ENCODE data around the gene GADL1. TPM values are rescaled to one million over a fixed set of nuclear protein-coding genes. Genes with fewer than 3 reads are reported as not detected.
A peak's percentile ranks its signal among the peaks of the same experiment; 100 is the strongest.

Gene GADL1
- polyA plus RNA-seq, 2 of the 4 experiments (the other 2 are of a cell fraction) = not detected

GRCh38 chr3:30696403-30696819, 198.1 kb downstream of the GADL1 start:
- no peak overlapping the region for H3K4me2 ChIP-seq
- DNase-seq (ENCODE audit: low read depth in 1 of 2, low spot score in 1 of 2) (no peak), ATAC-seq (no peak), FAIRE-seq (no peak)
- WGBS (ENCODE audit: missing lambda C conversion rate) = 90% methylated on average over 3 of the region's 3 CpGs
- peak overlapping the region in 1 of 2 experiments; percentile 32; a peak in 1 of 6 replicates for H3K27ac ChIP-seq
- TF ChIP-seq CBX8 (IDR thresholded peaks at IDR 0.05) (no peak), HDAC2 (IDR thresholded peaks at IDR 0.05) (no peak), CEBPB (IDR thresholded peaks at IDR 0.05) (no peak), TP53 (CRISPR knock-in tag; IDR thresholded peaks at IDR 0.05) (no peak), HMGXB4 (CRISPR knock-in tag; IDR thresholded peaks at IDR 0.05; ENCODE audit: borderline replicate concordance) (no peak), BHLHE40 (IDR thresholded peaks at IDR 0.05; ENCODE audit: low read depth, low read length) (no peak), FOXS1 (CRISPR knock-in tag; IDR thresholded peaks at IDR 0.05) (no peak), ZC3H11A (IDR thresholded peaks at IDR 0.05) (no peak), RFX5 (IDR thresholded peaks at IDR 0.05) (no peak), BCL3 (IDR thresholded peaks at IDR 0.05) (no peak)
- TF ChIP-seq, protein P1, sequence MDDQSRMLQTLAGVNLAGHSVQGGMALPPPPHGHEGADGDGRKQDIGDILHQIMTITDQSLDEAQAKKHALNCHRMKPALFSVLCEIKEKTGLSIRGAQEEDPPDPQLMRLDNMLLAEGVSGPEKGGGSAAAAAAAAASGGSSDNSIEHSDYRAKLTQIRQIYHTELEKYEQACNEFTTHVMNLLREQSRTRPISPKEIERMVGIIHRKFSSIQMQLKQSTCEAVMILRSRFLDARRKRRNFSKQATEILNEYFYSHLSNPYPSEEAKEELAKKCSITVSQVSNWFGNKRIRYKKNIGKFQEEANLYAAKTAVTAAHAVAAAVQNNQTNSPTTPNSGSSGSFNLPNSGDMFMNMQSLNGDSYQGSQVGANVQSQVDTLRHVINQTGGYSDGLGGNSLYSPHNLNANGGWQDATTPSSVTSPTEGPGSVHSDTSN (IDR thresholded peaks at IDR 0.05) = no peak
- ChIA-PET CTCF (interaction anchor here (0.6 to 5.0 kb wide), 6 partner anchors 46 to 654 kb away, joined by 3 to 25 read pairs (median 5); no protein-coding TSS in a partner anchor), POLR2A (no interaction called here)
- no peaks in the 10 kb centered on the region for H3K9me3 ChIP-seq
- H3K4me1 ChIP-seq = peaks cover 22% of the 10 kb centered on the region
- no peak overlapping the region for H3K4me3 ChIP-seq

DNA sequence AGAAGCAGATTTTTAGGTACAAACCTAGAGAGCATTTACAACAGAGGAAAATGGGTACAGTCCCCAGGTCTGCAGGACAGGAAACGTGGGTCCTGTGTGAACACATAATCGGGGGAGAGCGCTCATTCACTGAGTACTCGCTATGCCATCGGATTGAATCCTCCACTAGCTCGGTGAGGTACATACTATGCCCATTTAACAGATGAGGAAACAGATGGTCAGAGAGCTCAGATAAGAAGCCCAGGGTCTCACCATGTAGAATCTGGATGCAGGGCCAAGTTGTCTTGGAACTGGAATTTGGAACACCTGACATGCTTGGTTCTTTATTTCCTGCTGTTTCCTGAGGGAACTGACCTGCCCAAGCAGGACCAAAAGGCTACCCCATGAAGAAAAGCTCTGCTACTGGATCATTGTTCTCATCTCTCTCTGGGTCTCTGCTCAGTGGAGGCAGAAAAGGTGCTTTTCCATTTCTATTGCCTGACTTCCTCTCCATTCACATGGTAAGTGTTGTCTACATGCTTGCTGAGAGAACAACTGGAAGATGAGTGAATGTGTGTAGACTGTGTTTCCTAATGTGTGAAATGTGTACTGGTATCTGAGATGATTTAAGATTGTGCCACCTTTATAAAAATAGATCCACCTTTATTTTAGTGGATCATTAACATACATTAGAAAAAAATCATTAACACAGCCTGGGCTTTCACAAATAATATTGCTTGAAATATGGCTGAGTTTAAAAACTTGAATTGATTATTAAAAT, 199.0 kb downstream of the GADL1 start:
- H3K4me2 ChIP-seq = no peak overlapping the region
- TF ChIP-seq ZNF302 (CRISPR knock-in tag; IDR thresholded peaks at IDR 0.05) = no peak
- no peak for TF ChIP-seq RAD21 (conservative IDR thresholded peaks at IDR 0.05 in 1 of 2, IDR thresholded peaks at IDR 0.05 in 1 of 2)
- H3K9me3 ChIP-seq = no peaks in the 10 kb centered on the region
- no peak overlapping the region for H3K4me3 ChIP-seq
- H3K27ac ChIP-seq = no peak overlapping the region
- FAIRE-seq (no peak), DNase-seq (ENCODE audit: low read depth in 1 of 2, low spot score in 1 of 2) (no peak), ATAC-seq (no peak)
- peaks cover 23% of the 10 kb centered on the region for H3K4me1 ChIP-seq
- CTCF ChIA-PET = interaction anchor here (0.6 to 5.0 kb wide), 8 partner anchors 8 to 653 kb away, joined by 3 to 54 read pairs (median 17); no protein-coding TSS in a partner anchor
- POLR2A ChIA-PET = no interaction called here
- 97% methylated on average over 6 of the region's 6 CpGs for WGBS (ENCODE audit: missing lambda C conversion rate)

- no peak for FAIRE-seq
- Histone ChIP-seq H3K4me2 (no peak overlapping the region), H3K9me3 (no peaks in the 10 kb centered on the region), H3K4me3 (no peak overlapping the region), H3K27ac (peak overlapping the region in 1 of 2 experiments; percentile 6; a peak in 2 of 6 replicates), H3K4me1 (peaks cover 31% of the 10 kb centered on the region)
- ATAC-seq = no peak
- POLR2A ChIA-PET = no interaction called here
- 97% methylated on average over 3 of the region's 3 CpGs for WGBS (ENCODE audit: missing lambda C conversion rate)
- CTCF ChIA-PET = interaction anchor here (0.7 to 5.0 kb wide), 13 partner anchors 8 to 652 kb away, joined by 3 to 54 read pairs (median 5); partner anchors contain the start of gene TGFBR2
- TF ChIP-seq HOXB5 (CRISPR knock-in tag; IDR thresholded peaks at IDR 0.05) (no peak), FOXS1 (CRISPR knock-in tag; IDR thresholded peaks at IDR 0.05) (no peak), KDM5A (IDR thresholded peaks at IDR 0.05) (no peak), BHLHE40 (IDR thresholded peaks at IDR 0.05; ENCODE audit: low read depth, low read length) (no peak), FOSB (CRISPR knock-in tag; IDR thresholded peaks at IDR 0.05) (no peak), RCOR1 (IDR thresholded peaks at IDR 0.05; ENCODE audit: low read depth, low read length) (no peak), POLR2AphosphoS2 (conservative IDR thresholded peaks at IDR 0.05; ENCODE audit: low read length) (no peak), ZNF302 (CRISPR knock-in tag; IDR thresholded peaks at IDR 0.05) (no peak), SREBF2 (IDR thresholded peaks at IDR 0.05) (no peak), KDM1A (IDR thresholded peaks at IDR 0.05; ENCODE audit: low read depth) (no peak), HMGXB4 (CRISPR knock-in tag; IDR thresholded peaks at IDR 0.05; ENCODE audit: borderline replicate concordance) (no peak), ESRRA (IDR thresholded peaks at IDR 0.05; ENCODE audit: borderline replicate concordance, low read length) (no peak), CBX2 (IDR thresholded peaks at IDR 0.05; ENCODE audit: borderline replicate concordance, low read depth) (no peak), ZC3H11A (IDR thresholded peaks at IDR 0.05) (no peak), JUN (IDR thresholded peaks at IDR 0.05) (no peak), GATA3 (IDR thresholded peaks at IDR 0.05; ENCODE audit: borderline replicate concordance) (no peak), HOXB13 (CRISPR knock-in tag; IDR thresholded peaks at IDR 0.05; ENCODE audit: low read depth) (no peak)
- TF ChIP-seq, protein P2, sequence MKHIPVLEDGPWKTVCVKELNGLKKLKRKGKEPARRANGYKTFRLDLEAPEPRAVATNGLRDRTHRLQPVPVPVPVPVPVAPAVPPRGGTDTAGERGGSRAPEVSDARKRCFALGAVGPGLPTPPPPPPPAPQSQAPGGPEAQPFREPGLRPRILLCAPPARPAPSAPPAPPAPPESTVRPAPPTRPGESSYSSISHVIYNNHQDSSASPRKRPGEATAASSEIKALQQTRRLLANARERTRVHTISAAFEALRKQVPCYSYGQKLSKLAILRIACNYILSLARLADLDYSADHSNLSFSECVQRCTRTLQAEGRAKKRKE (CRISPR knock-in tag; IDR thresholded peaks at IDR 0.05; ENCODE audit: low read depth) = no peak
- DNase-seq (ENCODE audit: low read depth in 1 of 2, low spot score in 1 of 2) = no peak
These were observed 199.8 kb downstream of the GADL1 start for GRCh38 chr3:30694668-30695067.

Data from A549 (cell line).